Prostate gland (tissue), 2 donors: Measurements from ENCODE around the gene FAM13B. TPM values are rescaled to one million over a fixed set of nuclear protein-coding genes. Genes with fewer than 3 reads are reported as not detected.

Experiments
- small RNA-seq, 2 donors: library from RNA; depleted of rRNA; stranded (forward); fragments of <200 nt; gene quantifications; one replicate each; pipeline ENCODE3, GENCODE V24; 2016
- total RNA-seq, 2 donors: library from RNA; depleted of rRNA; stranded (reverse); fragments of >200 nt; gene quantifications; one replicate each; pipeline ENCODE4 v1.1.0, GENCODE V29; 2016

FAM13B gene
- total RNA-seq, 2 donors from 2014 or later, result 34.4 to 107 TPM

Small RNA genes lying within 50 kb of the gene (small RNA-seq; reads per million reads assigned to genes)
- 0 reads per million in 2 donors for gene RNU6-1148P

Other genes with a start within 250 kb of the FAM13B start
- gene MYOT, start 165.2 kb downstream of the FAM13B start, total RNA-seq, result 1 to 10 TPM in 1 of 2 donors, under 1 TPM in 1; 0.34 to 7.2 TPM
- gene PKD2L2, start 143.6 kb downstream of the FAM13B start, total RNA-seq, result under 1 TPM in 1 of 2 donors, not detected in 1; 0.45 TPM
- gene WNT8A, start 51.0 kb upstream of the FAM13B start, total RNA-seq, result 1 to 10 TPM in 1 of 2 donors, not detected in 1; 1.1 TPM
- gene NME5, start 106.3 kb upstream of the FAM13B start, total RNA-seq, result 1 to 10 TPM; 5.8 to 6.6 TPM
- 10 to 100 TPM; 47.1 to 75.5 TPM for gene BRD8, start 145.6 kb upstream of the FAM13B start, total RNA-seq
- 1 to 10 TPM in 1 of 2 donors, under 1 TPM in 1; 0.77 to 8.0 TPM for gene KIF20A, start 146.0 kb upstream of the FAM13B start, total RNA-seq
- 10 to 100 TPM; 14.7 to 23.9 TPM for gene CDC23, start 180.2 kb upstream of the FAM13B start, total RNA-seq
- gene GFRA3, start 241.5 kb upstream of the FAM13B start, total RNA-seq, result 1 to 10 TPM in 1 of 2 donors, not detected in 1; 1.9 TPM